DOHH2 (cell line): ENCODE results near the gene LAIR2.

Experiments used
- CTCF ChIP-seq: fragments of 200-600 bp; sonication (generic); IDR thresholded peaks from one replicate; pipeline ENCODE4 v1.5.1; 2014; ENCODE audit warnings: antibody characterized with exemption, mild to moderate bottlenecking, low read depth, low read length; ENCODE audit not compliant: poor library complexity, severe bottlenecking
- EZH2phosphoT487 ChIP-seq: fragments of 200-600 bp; sonication (generic); IDR thresholded peaks from 2 replicates; pipeline ENCODE4 v1.6.1; 2017; ENCODE audit warnings: borderline replicate concordance, mild to moderate bottlenecking, antibody characterized with exemption, low read length, moderate library complexity, mixed read lengths

- no peak for TF ChIP-seq CTCF
- TF ChIP-seq EZH2phosphoT487, result no peak
These were observed 10.1 kb upstream of the LAIR2 start for GRCh38 chr19:54492568-54492967.
